Tibial nerve (tissue), 4 donors: ENCODE data around the gene YPEL2.

ENCODE experiments used
- EP300 ChIP-seq, 2 donors: sonication (generic); formaldehyde crosslinking; IDR thresholded peaks; one replicate each; pipeline ENCODE4 v1.6.1; 2017; ENCODE audit warnings: antibody characterized with exemption in 2 of 2, mild to moderate bottlenecking in 1 of 2
- POLR2A ChIP-seq, 2 donors: fragments of 450-650 bp; IDR thresholded peaks; one replicate each; pipeline ENCODE4 v1.6.1; 2017; ENCODE audit warnings: antibody characterized with exemption in 2 of 2, mild to moderate bottlenecking in 2 of 2, moderate library complexity in 2 of 2
- TF ChIP-seq, protein P1 (sequence below), 5 experiments: fragments of 200-600 bp in 3 of 5; fragments of 450-650 bp in 2 of 5; sonication (generic) in 3 of 5; IDR thresholded peaks; one replicate each; pipeline ENCODE4 v1.5.1; 2016 to 2019; ENCODE audit warnings: antibody characterized with exemption in 5 of 5, mild to moderate bottlenecking in 3 of 5, moderate library complexity in 2 of 5

DNA sequence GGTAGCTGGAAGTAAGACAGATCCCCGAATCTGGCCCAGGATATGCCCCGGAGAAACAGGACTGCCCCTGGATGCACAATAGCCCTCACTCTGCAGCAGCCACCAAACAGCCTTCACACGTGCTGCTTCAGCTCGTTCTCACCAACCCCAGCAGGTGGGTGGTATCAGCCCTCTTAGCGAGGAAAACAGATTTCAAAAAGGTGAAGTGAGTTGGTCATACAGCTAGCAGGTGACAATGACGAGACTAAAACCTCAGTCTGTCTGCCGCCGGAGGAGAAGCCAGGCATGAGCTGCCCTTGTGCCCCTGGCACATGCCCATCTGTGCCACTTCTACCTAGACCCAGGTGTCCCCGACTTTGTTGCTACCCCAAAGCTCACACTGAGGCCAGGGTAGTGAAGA lies 92.4 kb downstream of the YPEL2 start:
- TF ChIP-seq, protein P1, sequence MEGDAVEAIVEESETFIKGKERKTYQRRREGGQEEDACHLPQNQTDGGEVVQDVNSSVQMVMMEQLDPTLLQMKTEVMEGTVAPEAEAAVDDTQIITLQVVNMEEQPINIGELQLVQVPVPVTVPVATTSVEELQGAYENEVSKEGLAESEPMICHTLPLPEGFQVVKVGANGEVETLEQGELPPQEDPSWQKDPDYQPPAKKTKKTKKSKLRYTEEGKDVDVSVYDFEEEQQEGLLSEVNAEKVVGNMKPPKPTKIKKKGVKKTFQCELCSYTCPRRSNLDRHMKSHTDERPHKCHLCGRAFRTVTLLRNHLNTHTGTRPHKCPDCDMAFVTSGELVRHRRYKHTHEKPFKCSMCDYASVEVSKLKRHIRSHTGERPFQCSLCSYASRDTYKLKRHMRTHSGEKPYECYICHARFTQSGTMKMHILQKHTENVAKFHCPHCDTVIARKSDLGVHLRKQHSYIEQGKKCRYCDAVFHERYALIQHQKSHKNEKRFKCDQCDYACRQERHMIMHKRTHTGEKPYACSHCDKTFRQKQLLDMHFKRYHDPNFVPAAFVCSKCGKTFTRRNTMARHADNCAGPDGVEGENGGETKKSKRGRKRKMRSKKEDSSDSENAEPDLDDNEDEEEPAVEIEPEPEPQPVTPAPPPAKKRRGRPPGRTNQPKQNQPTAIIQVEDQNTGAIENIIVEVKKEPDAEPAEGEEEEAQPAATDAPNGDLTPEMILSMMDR (IDR thresholded peaks at IDR 0.05): no peak
- no peak for TF ChIP-seq POLR2A (IDR thresholded peaks at IDR 0.05)
- no peak for TF ChIP-seq EP300 (IDR thresholded peaks at IDR 0.05)
